Activated CD8-positive, alpha-beta memory T cell treated with anti-CD3 and anti-CD28 coated beads for 36 hours (primary cell): ENCODE results near the gene LRP2BP. TPM values are rescaled to one million over a fixed set of nuclear protein-coding genes. Genes with fewer than 3 reads are reported as not detected.

Source experiments
- CTCF ChIA-PET: fragments of 350-600 bp; sonication (Branson Sonifier 250); formaldehyde crosslinking; loops from one replicate; lab custom pipeline; 2021; ENCODE audit warnings: antibody characterized with exemption; lab: Charles Lee
- POLR2A ChIA-PET: fragments of 350-600 bp; sonication (Branson Sonifier 250); formaldehyde crosslinking; loops from one replicate; lab custom pipeline; 2021; ENCODE audit warnings: antibody characterized with exemption; lab: Charles Lee
- total RNA-seq, 2 experiments: library from RNA; stranded (reverse); gene quantifications; one replicate each; pipeline ENCODE4 v1.2.3, GENCODE V29; 2021

LRP2BP gene
- total RNA-seq, 2 experiments from 2014 or later = 0.27 to 0.44 TPM

DNA sequence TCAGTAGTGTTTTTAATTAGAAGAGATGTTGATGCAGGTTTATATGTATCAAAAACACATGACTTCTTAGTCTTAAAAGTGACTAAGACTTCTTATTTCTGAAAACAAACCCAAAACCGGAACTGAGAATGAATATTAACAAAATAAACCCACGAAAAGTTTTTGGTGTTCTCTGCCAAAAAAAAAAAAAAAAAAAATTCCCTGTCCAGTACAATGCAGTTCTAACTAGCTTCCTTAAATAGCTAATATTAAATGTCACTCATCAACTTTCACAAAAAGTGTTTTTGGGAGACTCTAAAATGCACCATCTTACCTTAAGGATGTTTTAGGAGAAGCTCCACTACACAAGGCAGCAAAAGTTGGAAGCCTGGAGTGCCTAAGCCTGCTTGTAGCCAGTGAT lies 2.9 kb upstream of the LRP2BP start:
- ChIA-PET CTCF (no interaction called here), POLR2A (no interaction called here)

DNA sequence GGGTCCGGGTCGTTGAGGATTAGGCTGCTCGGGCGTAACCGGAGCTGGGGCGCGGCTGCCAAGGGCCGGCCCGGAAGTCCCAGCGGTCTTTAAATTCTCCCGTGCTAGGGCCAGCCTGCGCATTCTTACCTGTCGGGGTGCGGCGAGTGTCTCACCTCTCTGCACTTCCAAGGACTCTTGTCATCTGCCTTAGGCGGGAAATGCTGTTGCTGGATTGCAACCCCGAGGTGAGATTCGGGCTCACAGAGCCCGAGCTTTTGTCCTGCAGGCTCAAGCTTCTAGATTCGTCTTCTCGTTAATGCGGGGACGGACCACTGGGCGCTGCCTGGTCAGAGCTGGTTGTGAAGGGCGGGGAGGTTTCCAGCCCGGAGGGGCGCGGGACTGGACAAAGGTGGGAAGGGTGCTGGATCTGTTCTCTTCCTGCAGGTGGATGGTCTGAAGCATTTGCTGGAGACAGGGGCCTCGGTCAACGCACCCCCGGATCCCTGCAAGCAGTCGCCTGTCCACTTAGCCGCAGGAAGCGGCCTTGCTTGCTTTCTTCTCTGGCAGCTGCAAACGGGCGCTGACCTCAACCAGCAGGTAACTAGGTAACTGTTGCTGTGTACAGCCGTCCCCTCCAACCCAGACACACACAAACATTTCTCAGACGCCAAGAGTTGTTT lies 1.1 kb upstream of the LRP2BP start, which contains the start of gene ANKRD37:
Gene ANKRD37, plus strand, starts transcription at position 118 of the 662 bp plus-strand sequence. Its CDS starts 83 bp downstream, at position 201.
- ChIA-PET POLR2A (interaction anchor here (0.7 to 1.0 kb wide), 4 partner anchors 9 to 195 kb away, joined by 3 to 4 read pairs (median 3); no protein-coding TSS in a partner anchor), CTCF (interaction anchor here (1.5 to 1.7 kb wide), 2 partner anchors 9 to 30 kb away, joined by 3 to 4 read pairs; a partner anchor contains a TSS)

DNA sequence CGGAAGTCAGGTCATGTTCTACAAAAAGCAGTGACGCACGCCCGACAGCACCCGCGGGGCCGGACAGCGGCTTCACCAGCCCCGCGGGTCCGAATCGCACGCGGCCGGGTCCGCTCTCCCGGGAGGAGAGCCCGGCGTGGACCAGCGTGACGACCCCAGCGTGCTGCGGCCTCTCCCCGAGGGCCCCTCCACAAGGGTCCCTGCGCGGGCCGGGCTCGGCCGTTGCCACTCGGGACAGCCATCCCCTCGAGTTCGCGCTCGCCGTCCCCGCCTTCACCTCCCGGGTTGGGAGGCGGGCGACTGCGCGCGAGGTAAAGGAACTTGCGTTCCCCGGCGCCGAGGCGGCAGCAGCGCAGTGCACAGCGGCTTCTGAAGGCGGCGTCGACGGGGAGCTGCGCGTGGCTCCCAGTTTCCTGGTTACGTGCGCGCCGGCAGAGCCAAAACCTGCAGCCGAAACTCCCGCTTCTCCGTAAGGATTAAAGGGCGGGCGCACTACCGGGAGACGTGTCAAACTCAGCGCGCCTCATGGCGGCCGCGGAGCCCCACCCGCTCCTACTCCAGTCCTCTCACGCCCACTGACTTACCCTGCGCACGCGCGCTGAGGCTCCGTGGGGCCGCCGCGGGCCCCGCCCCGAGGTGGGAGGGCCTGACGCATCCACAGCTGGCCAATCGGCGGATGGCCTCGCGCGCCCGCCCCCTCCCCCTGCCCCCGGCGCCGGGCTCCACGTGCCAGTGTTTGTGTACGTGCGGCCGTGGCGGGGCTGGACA lies 416 bp upstream of the LRP2BP start:
- POLR2A ChIA-PET = interaction anchor here (0.6 to 2.3 kb wide), 6 partner anchors 9 to 862 kb away, joined by 3 to 9 read pairs (median 4); no protein-coding TSS in a partner anchor
- CTCF ChIA-PET = interaction anchor here (1.5 to 1.7 kb wide), 2 partner anchors 9 to 30 kb away, joined by 3 to 4 read pairs; a partner anchor contains a TSS

GRCh38 chr4:185394568-185395237 lies 1.0 kb downstream of the LRP2BP start:
- POLR2A ChIA-PET = interaction anchor here (0.8 to 2.3 kb wide), 2 partner anchors 31 to 252 kb away, joined by 3 to 9 read pairs; no protein-coding TSS in a partner anchor
- CTCF ChIA-PET = interaction anchor here (1.1 kb wide), 1 partner anchor 185 kb away, joined by 3 read pairs; no protein-coding TSS in a partner anchor

- POLR2A ChIA-PET = no interaction called here
- CTCF ChIA-PET = no interaction called here
Measured at GRCh38 chr4:185392156-185392555, 3.6 kb downstream of the LRP2BP start.

DNA sequence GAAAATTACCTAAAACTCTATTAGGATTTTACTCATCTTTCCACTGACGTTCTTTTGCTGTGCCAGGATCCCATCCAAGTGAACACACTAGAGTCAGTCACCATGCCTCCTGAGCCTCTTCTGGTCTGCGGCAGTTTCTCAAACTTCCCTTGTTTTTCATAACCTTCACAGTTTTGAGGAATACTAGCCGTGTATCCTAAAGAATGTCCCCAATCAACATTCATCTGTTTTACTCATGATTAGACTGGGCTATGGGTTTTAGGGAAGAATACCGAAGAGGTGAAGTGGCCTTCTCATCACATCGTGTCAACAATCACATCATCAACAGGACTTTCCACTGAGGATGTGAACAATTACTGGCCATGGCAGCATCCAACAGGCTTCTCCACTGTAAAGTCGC lies 4.8 kb downstream of the LRP2BP start:
- ChIA-PET CTCF (no interaction called here), POLR2A (no interaction called here)

GRCh38 chr4:185387957-185388356 lies 7.8 kb downstream of the LRP2BP start:
- POLR2A ChIA-PET = no interaction called here

DNA sequence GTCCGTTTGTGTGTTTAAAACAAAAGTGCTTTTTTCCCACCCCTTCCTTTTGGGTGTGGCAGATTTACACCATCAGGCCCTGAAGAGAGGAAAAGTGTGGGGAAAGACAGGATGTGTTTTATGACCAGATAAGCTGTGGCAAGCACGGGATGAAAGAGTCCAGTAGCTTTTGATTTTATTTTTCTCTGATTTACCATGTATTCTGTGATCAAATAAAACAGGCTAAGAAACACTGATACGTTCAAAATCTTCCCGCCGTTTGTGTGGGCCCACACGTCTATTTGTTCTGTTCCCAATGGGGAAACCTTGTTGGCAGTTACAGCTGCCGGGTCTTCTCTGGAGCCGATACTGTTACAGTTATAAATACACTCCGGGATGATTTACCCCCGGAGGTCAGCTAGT lies 10.8 kb downstream of the LRP2BP start:
- ChIA-PET POLR2A (no interaction called here), CTCF (no interaction called here)

More at GRCh38 chr4:185387957-185388356, 7.8 kb downstream of the LRP2BP start:
- CTCF ChIA-PET = no interaction called here

DNA sequence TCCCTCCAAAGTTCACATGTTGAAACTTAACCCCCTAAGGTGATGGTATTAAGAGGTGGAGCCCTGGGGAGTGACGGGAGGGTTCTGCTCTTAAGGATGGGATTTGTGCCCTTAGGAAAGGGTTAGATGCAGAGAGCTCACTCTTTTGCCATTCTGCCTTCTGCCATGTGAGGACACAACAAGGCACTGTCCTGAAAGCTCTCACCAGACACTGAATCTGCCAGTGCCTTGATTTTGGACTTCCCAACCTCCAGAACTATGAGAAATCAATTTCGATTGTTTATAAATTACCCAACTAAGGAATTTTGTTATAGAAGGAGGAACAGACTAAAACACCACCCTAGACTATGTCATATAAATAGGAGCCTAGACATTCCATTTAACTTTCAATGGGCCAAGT lies 11.7 kb downstream of the LRP2BP start:
- POLR2A ChIA-PET = no interaction called here
- CTCF ChIA-PET = no interaction called here

DNA sequence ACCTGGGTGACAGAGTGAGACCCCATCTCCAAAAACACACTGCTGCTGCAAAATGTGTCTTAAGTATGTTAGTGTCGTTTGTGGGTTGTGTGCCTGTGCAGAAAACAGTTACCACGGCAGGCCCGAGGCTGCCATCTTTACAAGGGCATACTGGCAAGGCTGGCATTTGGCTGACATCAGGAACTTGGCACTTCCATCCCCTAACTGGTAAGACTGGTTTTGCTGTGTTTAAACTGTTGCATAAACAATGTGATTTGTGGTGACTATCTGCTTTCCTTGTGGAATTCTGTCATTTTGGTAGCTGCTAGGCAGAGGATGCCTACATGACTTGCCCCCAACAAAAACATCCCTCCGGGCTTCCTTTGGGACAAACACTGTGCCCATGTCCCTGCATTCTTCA lies 12.3 kb downstream of the LRP2BP start:
- ChIA-PET POLR2A (no interaction called here), CTCF (no interaction called here)

DNA sequence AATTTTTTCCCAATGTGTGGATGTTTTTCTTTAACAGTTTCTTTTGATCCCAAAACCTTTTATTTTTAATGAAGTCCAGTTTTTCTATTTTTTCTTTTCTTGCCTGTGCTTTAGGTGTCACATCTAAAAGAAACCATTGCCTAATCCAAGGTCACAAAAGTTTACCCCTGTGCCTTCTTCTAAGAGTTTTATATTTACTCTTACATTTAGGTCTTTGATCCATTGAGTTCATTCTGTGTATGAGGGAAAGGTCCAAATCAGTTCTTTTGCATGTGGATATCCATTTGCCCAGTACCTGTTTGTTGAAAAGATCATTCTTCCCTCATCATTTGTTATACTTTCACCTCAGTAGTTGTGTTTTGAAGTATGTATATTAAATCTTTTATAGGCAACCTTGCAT lies 13.0 kb downstream of the LRP2BP start:
- ChIA-PET CTCF (no interaction called here), POLR2A (no interaction called here)

GRCh38 chr4:185381288-185382196 lies 14.2 kb downstream of the LRP2BP start:
- ChIA-PET POLR2A (no interaction called here), CTCF (no interaction called here)

- ChIA-PET POLR2A (no interaction called here), CTCF (no interaction called here)
Measured at GRCh38 chr4:185380320-185380719, 15.4 kb downstream of the LRP2BP start.

DNA sequence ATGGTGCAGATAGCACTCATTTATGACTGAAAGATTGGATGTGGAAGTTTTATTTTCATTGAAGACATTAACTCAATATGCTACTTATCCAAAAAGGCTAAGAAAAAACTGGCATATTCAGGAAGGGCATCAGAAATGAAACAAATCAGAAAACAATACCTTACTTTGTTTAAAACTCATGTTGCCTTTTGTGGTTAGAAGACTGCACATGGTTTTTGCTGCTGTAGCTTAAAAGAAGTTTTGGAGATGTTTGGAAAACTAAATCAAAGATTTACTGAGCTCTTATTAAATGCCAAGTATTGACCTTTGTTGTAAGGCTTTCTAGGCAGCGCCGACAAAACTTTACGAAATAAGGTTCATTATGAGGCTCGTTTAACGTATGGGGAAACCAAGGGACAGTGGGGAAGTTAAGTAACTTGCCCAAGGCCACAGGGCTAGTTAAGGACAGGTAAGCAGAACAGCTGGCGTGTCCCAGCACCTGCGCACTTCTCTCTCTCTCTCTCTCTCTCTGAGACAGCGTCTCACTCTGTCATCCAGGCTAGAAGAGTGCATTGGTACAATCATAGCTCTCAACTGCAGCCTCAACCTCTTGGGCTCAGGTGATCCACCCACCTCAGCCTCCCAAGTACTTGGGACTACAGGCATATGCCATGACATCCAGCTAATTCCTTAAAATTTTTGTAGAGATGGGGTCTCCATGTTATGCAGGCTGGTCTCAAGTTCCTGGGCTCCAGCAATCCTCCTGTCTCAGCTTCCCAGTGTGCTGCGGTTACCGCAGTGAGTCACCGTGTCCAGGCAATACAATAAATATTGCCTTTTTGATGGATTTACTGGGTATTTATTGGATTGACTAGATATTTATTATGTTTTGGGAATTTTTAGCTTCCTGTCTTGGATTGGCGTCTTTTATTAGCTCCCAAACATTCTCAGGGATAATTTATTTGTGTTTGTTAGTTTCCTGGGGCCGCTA lies 16.1 kb downstream of the LRP2BP start:
- POLR2A ChIA-PET = no interaction called here
- CTCF ChIA-PET = no interaction called here

DNA sequence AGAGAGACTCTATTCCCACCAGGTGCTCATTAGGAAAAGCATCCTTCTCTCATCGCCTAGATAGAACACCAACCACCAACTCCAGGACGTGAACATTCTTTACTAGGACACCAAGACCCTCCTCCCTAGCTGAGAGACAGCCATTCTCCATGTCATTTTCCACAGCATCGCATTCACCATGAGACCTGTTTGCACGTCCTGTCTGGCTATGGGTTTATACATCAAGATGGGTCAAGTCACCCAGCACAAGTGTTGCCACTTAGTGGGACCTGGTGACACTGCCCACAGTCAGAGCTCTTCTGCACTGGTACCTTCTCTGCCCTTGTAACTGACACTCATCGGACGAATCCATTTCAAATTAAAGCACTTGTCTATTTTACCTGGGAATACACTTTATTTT lies 17.5 kb downstream of the LRP2BP start:
- ChIA-PET POLR2A (no interaction called here), CTCF (no interaction called here)

DNA sequence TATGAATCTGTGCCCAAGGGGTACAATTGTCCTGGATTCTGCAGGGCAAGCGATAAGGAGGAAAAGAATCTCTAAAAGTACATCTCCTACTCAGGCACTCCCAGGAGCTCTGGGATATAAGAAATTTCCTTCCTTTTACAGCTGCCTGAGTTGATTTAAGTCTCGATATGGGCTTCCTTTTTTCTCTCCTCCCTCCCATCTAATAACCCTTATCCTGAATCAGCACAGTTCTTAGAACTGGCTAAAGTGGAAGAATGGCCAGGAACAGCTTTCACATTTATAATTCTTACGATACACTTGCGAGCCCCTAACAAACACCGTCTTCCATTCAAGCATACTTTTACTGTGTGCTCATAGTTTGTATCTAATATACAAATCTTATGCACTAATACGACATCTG lies 21.2 kb downstream of the LRP2BP start:
- ChIA-PET CTCF (no interaction called here), POLR2A (no interaction called here)

GRCh38 chr4:185374027-185374426 lies 21.7 kb downstream of the LRP2BP start:
- ChIA-PET CTCF (no interaction called here), POLR2A (no interaction called here)

DNA sequence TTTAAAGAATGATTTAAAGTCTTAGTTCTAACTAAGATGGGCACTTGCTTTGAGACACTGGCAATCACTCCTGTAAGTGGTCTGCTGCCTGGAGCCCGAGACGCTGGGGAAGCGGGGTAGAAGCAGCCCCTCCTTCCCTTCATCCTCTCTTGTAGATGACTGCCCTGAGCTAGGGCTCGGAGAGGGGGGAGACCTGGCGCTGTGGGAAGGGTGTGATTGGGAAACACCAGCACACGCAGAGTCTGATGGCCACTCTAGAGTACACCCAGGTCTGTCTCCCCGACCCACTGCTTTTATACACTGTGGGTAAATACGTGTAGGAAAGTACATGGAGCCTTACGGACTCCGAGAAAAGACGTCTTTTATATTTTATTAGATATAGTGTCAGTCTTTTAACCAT lies 24.0 kb downstream of the LRP2BP start:
- CTCF ChIA-PET = no interaction called here
- POLR2A ChIA-PET = no interaction called here
